Smooth muscle cell of the brain vasculature (primary cell): ENCODE data around the gene SEPSECS.

ENCODE experiments used
- DNase-seq: peaks from one replicate; pipeline ENCODE4 v3.0.0-alpha.2; 2012; ENCODE audit warnings: low read depth, low spot score

The SEPSECS gene

DNA sequence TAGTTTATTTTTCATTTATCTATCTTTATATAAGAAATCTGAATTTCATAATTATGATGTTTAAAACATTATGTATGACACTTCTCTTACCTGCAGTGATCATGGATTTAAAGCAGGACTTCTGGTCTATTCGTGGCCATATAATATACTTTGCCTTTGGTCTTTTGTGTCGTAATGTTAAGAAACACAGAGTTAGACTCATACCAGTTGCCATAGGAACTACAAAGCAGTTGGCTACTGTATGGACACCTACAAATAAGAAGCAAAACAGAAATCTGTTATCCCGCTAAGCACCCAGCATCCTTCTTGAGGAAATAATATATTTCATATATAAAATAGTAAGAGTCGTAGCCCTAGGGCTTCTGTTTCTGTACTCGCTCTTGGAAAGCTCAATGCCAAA is 4.3 kb downstream of the SEPSECS start:
- DNase-seq, result no peak

DNA sequence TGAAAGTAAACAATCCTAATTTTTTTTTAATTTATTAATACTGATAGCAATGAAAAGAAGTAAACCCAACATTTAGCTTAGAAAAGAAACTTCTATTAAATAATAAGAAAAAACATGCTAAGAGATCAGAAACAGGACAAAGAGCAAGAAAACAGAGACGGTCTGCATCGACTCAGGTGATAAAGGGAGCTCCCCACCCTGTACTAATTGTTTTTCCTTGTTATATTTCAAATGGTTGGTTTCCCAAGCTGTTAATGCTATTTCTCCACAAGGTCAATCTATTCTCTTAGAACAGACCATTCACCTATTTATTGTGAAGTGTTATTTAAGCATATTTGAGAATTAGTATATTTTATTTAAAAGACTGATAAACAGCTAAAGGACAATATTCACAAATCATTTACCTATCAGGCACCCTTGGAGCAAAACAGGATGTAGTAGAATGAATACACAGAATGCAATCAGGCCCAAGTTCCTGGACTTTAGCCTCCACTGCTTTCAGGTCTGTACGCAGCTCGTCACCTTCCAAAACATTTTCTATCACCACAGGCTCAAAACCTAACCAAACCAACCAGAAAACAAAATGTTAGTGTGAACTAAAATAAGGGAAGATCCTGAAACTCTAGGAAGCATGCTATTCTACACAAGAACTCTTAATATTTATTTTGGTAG is 5.5 kb downstream of the SEPSECS start:
- no peak for DNase-seq

DNA sequence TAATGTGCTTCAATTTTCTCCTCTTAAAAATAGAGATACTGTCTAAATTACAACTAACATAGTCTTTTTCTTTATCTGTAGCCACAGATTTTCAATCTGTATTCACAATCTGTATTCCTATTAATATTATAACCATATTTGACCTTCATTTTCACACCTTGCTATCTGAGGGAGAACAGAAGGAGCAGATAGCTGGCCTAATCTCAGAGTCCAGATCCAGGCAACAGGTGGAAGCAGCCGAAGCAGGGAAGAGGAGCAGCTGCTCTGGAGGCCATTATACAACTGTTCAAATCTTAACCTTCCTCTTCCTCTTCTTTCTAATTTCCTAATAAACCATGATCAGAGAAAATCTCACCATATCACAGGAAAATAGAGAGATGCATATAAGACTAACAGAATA is 14.2 kb downstream of the SEPSECS start:
- DNase-seq, result no peak

DNA sequence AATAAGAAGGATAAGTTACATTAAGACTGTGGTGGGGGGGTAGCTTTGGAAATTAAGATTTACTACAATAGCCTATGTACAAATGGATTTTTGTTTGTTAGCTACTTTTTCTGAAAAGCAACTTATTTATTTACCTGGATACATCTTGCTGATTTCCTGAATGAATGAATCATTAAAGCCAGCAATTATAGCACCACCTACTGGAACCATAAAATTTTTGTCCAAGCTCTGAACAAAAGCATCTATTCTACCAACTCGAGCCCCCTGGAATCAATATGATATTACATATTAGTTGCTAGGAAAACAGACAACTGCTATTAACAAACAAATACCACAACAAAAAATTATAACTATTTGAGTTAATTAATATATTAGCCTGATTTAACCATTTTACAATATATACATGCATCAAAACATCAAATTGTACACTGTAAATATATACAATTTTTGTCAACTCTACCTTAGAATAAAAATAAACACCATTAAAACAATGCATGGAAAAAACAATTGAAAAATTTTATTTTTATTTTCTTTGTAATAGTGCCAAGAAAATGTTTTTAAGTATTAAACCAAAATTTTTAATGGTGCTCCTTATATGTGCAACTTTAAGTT is 15.3 kb downstream of the SEPSECS start:
- DNase-seq, result no peak

DNA sequence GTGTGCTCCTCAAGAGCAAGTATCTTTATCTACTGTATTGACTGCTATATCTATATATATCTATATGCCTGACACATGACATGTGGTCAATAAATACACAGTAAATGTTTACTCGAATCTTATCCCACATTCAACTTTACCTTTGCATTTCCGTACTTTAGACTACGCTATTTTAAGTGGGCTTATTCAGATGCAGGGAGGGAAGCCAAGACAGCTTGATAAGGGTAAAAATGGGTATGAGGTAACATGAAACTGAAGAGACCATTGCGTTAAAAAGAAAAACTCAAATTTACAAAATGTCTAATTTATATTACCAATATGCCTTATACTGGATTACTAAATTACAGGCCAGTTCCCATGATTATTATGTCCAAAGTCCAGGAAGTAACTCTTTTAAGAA is 17.8 kb downstream of the SEPSECS start:
- no peak for DNase-seq

DNA sequence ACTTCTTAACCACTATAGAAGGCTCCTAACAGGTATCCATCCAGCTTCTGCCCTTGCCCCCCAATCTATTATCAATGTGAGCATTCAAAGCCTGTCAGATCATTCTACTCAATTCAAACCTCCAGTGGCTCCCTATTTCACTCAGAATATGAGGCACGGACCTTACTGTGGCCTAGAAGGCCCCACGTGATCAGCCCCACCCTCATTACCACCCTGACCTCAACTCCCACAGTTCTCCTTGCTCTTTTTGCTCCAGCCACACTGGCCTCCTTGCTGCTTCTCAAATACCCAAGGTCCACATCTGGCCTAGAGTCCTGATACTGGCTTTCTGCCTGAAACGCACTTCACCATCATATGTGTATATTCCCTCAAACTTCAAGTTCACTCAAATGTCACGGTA is 18.7 kb downstream of the SEPSECS start:
- no peak for DNase-seq

DNA sequence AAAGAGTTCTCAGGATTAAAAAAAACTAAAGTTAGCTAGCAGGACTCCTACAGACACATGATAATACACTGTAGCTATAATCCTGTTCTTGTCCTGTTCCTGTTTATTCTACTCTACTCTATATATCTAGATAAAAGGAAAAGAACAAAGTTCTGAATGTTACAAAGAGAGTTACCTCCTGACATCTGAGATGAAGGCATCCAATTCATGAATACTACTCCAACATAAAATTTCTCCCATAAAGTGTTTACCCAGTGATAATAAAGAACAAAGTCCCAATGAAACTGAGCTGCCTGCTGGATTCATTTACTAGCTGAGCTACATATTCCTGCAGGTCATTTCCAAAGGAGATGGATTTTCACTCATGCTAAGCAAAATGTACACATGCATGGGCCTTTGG is 27.1 kb downstream of the SEPSECS start:
- DNase-seq, result no peak

DNA sequence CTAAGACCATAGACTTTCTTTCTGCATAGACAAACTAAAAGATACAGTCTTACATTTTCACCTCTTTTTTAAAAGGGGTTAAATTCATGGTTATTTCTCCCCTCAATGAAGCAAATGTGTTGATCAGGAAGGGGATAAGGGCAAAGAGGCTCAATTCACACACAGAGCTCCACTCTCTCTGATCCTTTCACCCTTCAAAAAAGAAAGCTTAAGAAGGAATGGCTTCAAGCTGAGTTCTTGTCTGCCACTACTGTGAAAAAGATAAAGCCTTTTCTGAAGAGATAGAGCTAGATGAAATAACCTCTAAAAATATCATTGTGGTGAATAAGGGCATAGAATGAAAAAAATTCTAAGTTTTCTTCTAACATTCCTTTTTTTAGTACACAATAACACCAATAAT is 28.3 kb downstream of the SEPSECS start:
- no peak for DNase-seq

DNA sequence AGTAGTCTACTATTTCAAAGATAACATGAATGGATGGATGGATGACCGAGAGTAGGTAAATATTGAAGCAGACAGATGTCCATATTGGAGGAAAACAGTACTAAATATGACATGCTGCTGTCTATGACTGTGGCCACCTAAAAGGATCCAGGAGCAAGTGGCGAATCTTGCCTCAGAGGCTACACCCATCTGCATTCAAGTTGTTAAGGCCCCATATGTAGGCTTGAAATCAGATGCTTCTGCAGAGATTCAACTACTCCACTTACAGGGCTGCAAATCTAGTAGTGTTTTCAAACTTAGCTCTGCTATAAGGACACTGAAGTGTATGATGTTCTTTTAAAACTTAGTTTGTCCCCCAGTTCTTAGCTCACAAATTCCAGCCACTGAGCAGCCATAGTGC is 28.9 kb downstream of the SEPSECS start:
- DNase-seq, result no peak

DNA sequence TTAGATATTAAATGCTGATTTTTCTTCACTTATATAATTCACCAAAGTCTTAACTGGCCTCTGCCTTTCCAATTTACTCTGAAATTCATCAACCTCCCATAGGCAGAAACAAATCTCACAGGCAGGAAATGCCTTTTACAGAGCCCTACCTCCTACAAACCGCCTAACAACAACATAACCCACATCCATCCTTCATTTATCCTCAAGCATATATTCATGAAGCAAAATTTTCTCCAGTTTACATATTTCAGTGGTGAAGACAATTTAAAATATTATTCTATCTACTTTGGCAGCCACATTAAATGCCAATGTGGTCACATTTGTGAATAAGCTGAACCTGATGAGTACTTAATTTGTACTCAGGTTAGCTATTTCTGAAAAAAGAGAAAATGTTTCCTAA is 30.3 kb downstream of the SEPSECS start:
- no peak for DNase-seq

DNA sequence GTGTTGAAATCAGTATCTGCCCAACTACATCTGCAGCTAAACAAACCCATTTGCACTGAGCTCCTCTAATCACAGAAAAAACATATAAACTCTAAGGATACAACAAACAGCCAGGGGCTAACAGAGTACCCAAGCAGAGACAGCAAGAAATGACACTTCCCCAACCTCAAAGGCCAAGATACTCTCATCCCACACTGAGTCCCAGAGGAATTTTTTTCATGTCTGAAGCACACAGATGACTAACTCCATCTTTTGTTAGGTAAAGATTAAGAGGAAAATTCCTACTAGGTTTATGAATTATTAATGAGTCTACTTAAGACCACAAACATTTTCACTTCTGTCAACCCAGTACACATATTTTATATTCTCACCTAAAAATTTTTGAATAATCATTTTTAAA is 31.6 kb downstream of the SEPSECS start:
- DNase-seq, result no peak

DNA sequence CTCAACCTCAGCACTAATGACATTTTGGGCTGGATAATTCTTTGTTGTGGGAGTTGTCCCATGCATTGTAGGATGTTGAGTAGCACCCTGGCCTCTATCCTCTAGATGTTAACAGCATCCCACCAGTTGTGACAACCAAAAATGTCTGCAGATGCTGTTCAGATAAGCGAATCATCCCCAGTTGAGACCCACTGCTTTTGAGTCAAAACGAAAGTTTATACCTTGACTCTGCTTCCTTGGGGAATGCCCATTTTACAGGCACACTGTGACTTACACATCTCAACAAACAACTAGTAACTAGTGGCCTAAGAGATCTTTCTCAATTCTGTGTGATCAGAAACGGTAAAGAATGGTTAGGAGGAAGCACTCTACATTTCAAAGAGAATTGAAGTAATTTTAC is 37.0 kb downstream of the SEPSECS start:
- DNase-seq, result no peak

DNA sequence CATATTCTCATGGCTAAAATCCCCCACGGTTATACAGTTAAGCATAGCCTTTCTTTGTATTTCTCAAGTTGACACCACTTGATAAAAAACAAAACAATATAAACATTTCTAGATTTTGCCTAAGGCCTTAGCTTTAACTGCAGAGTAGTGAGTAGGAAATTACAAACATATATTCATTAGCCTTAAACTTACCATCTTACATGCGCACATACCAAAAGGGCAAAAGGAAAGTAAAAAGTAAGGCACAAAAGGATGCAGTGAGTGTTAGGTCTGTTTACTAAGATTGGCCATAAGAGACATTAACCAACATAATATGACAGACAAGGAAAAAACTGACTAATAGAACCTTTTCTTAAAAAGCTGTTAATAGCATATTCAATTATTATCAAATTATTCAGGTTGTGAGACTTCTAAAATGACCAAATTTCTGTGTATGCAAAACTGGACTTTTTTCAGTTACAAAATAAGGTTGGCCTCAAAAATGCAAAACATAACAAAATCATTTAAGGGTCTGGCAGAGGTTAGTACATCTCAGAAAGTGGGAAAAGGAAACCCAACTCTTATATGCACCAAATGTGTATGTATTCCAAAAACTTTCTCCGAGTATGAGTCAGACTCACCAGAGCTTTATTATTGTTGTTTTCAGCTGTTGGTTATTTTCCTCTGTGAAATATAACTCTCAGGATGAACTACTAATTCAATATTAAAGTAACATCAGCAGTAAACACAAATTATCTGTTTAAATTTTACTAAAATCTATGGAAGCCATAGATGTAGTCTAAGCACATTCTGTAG is 39.9 kb downstream of the SEPSECS start:
- DNase-seq, result no peak

DNA sequence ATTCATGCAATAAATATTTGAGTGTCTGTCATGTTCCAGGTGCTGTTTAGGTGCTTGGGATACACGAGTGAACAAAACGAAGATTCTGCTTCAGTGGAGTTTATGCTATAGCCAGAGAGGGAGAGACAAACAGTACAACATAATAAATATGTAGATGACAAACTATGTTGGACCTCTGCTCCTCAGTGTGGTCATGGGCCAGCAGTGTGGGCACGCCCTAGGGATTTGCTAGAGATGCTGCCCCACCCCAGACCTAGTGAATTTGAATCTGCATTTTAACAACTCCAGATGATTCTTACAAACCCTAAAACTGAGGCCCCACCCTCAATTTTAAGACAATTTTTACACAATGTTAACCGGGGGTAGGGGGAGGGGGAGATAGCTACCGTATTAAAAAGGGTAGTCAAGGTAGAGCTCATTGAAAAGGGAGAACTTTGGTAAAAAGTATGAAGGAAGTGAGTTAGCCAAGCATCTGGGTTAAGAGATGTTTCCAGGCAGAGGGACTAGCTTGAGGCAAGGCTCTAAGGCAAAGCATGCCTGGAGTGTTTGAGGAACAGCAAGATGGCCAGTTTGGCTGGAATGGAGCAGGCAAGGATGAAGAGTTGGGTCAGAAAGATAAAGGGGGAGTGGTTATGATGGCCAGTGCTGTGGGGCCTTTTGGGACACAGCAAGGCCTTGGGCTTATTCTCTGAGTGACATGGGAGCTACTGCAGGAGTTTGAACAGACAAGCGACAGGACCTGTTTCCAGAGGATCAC is 42.4 kb downstream of the SEPSECS start:
- no peak for DNase-seq

DNA sequence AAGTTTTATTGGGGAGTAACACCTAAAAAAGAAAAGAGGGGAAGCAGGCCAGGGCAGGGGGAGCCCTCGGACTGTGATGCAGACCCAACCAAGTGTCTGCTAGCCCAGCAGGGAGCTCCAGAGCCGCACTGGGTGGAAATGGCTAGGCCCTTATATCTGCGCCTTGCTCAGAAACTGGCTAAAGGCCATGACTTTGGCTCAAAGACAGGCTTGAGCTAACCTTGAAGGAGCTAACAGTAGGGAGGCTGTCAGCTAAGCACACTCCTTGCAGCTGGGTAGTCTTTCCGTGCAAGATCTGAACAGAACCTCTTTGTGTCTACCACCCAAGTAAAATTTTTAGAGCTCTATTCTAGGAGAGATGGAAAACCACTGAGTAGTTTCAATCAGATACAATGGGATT is 43.0 kb downstream of the SEPSECS start:
- no peak for DNase-seq

DNA sequence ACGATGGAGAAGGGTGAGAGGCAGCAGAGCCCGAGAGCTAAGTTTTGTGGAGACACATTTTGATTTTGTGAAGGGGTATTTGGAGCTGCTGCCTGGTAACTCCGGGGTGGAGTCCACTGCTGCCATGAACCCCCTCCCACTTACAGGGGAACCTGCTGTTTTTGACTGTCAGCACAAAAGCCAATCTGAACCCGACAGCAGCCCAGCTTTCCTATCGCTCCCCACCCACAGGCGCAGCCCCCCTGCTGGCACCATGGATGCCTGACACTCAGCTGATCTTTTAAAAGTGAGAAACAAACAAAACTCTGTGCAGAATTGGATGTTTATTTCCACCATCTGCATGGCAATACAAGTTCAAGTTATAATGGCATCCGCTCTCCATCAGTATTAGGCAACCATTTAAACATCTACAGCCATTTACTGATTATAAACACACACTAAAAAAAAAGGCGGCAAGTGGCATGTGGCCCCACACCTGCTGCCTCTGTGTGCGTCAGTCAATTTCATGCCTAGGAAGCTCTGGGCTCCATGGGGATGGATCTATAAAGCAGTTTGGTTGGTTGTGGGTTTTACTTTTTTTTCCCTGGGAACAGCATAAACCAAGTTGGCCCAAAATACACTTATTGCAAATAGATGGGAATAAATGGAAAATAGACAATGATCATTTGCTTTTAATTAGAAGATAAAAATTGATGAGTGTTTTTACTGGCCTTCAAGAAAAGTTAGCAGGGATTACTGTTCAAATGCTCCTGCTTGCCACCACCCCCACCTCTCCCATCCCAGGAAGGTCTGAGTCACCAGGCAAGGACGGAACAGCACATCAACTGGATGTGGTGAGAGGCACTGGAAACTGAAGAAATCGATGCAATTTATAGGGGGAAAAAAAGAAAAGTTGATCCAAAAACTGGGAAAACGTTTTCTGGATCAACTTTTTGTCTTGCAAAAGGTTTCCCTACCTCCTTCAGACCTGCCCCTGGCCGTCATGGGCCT is 46.0 kb downstream of the SEPSECS start:
- no peak for DNase-seq

DNA sequence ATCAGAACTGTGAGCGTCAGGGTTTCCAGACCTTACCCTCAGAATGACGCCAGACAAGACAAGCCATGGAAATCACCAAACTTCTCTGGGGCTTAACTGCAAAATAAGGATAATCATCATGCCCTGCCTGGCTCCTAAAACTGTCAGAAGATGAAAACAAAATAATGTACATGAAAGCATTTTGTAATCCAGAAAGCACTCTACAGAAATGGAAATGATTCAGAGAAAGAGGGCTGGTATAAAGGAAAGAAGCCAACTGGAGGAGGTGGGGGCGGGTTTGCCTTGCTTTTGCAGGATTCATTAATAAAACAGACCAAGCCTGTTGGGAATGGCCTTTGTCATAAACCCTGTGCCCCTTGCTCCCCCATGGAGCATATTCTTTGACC is 47.3 kb downstream of the SEPSECS start:
- DNase-seq, result no peak

DNA sequence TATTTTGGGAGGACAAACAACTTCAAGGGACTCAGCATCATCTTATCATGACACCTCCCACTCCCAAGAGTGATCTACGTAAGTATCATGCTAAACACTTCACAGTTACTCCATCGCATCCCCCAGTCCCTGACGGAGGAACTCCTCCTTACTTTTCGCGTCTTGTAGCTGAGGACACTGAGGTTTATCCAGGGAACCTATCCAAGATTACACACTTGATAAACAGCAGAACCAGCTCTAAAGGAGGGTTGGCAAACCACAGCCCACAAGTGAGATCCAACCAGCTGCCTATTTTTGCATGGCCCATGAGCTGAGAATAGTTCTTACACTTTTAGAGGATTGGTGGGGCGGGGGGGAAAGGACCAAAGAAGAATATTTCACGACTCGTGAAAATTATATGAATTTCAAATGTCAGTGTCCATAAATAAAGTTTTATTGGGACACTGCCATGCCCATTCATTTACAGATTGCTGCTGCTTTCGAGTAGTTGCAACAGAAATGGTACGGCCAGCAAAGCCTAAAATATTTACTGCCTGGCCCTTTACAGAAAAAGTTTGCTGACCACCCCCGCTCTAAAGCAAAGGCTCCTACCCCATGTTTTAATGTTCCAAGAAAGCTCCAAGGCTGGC is 47.8 kb downstream of the SEPSECS start:
- no peak for DNase-seq

DNA sequence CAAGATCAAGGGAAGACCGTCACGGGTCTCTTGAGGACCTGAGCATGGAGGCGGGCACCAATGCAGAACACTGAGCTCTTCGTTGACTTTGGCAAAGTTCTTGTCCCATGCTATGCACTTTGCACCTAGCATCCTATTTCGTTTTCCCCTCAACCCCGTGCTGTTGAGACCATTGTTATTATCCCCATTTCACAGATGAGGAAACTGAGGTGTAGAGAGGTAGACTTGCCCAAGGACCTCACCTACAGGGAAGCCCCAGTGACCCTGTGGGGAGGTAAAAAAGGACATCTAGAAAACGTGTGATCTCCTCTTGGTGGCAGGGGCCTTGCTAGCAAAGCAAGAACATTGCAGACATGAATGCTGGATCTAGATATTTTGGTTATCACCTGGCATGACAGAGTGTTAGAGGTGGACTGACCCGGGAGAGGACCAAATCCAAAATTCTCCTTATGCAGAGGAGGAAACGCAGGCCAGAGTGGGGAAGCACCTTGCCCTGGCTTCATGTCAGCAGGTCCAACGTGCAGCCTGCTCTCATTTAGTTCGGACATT is 48.5 kb downstream of the SEPSECS start:
- no peak for DNase-seq
